Measurements from ENCODE around the gene CRYBB1.

CRYBB1 gene

DNA sequence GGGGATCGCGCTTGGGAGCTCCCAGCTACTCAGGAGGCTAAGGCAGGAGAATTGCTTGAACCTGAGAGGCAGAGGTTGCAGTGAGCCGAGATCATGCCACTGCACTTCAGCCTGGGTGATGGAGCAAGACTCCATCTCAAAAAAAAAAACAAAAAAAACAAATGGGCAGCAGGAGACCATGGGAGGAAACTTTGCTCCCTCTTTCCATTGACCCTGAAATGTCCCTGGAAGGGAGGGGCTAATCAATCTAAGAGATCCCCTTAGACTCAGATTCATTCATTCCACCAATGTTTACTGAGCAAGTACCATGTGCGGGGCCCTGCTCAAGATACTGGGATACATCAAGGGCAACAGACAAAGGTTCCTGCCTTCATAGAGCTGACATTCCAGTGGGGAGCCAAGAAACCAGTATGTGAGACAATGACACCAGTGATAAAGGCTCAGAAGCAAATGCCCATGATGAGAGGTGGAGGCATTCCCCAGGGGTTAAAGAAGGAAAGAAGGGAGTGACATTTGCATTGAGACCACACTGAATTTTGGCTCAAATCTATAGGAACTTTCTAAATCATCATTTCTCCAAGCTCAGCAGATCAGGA lies 67.8 kb downstream of the CRYBB1 start:
- no peak for DNase-seq
